GM18861 (cell line): ENCODE data around the gene TMEM164.

Experiments used
- ATAC-seq: cut with Tn5 transposase; IDR thresholded peaks from one replicate; pipeline ENCODE4 v1.9.1; 2021; ENCODE audit not compliant: unreplicated experiment

The TMEM164 gene

DNA sequence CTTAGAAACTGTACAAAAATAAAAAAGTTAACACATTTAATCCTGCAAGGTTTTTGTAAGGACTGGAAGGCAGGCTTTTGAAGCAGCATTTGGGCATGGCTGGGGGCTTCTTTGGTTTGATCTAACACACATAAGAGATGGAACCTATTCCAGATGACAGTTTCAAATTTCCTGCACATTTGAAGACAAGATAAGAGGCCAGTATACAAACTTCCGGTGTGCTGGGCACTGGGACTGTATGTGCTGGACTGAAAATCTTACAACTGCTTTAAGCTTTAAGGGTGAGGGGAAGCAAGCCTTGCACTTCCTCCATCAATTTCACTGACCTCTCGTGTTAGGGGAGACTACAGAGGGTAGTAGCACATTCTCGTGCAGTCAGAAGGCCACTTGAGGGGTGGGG lies 192.1 kb downstream of the TMEM164 start:
- ATAC-seq = no peak

- no peak for ATAC-seq
Observed at GRCh38 chrX:110201799-110202198, 198.9 kb downstream of the TMEM164 start.

- ATAC-seq = no peak
Observed at GRCh38 chrX:110204986-110205385, 202.1 kb downstream of the TMEM164 start.

DNA sequence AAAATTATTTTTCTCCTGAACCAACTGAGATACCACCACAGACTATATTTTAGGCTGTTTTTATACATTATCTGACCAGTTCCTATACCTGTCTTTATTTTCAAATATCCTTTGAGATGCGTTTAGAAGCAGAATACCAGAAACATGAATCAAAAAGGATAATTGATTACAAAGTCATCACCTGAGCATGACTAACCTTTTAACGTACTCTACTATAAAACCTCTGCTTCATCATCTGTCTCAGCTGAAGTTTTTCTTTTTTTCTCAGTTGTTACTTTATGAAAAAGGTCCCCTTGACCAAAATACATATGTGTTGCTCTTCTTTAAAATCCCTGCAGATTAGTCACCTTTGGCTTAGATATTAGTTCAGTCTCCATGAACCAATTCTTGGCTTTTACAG lies 205.2 kb downstream of the TMEM164 start:
- no peak for ATAC-seq

DNA sequence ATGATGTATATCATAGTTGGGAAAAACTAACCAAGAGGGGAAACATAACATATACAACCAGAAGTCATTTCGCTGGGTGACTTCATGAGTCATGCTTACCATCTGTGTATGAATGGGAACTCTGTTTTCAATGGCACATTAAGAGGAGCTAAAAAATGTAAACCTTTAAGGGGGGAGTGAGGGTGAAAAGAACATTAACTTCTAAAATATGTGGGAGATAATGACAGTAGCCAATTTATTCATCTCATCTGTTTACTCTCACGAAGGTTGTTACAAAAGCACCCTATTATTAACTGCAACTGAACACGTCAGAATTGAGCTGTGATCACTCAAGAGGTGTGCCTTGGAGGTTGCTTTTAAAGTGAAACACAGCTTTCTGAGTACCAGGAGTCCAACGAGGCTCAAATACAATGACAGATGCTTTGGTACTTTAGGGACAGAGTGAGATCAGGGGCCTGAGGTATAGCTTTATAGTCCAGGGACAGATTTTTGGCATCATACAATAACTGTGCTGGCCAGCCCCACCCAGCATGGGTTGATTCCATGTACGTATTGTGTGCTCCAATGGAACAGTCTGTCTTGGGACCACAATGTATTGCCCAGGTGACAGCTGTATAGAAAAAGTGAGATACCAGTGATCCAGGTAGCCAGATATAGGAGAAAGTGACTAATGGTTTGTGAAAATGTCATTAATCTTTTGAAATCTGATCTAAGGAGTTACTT lies 207.7 kb downstream of the TMEM164 start:
- no peak for ATAC-seq

- ATAC-seq = no peak
Observed at GRCh38 chrX:110211340-110211739, 208.4 kb downstream of the TMEM164 start.

DNA sequence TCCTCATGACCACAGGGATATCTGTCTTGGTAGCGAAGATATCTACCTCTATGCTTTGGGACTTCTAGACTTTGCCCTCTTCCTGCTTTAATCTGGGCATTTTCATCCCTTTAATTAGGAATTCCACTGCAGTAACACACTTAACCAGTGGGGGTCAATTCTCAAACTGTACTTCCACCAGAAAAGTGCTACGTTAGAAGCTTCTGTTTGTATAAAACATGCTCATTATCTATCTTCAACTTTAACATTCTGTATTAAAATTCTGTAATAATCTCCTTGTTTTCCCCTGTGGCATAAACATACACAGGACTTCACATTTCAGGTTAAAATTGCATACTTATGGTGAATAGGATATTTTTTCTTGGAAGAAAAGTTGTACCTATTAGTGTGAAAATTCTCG lies 209.4 kb downstream of the TMEM164 start:
- ATAC-seq = no peak

GRCh38 chrX:110213183-110213582 lies 210.3 kb downstream of the TMEM164 start:
- ATAC-seq = no peak

DNA sequence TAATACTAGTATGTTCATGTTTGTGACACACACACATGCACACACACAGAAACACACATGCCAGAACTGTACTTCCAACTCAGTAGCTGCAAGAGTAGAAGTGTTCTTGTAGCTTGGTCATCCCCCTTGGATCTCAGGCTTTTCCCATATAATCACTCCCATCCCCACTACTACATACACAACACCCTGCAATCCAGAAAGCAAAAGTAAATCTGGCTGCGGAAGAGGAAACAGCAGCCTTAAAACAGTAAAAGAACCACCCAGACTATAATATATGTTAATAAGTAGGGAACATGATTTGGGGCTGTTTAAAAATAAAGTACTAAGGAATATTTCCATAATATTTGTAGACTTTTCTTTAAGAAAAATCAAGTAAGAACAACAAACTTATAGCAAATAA lies 211.8 kb downstream of the TMEM164 start:
- no peak for ATAC-seq

DNA sequence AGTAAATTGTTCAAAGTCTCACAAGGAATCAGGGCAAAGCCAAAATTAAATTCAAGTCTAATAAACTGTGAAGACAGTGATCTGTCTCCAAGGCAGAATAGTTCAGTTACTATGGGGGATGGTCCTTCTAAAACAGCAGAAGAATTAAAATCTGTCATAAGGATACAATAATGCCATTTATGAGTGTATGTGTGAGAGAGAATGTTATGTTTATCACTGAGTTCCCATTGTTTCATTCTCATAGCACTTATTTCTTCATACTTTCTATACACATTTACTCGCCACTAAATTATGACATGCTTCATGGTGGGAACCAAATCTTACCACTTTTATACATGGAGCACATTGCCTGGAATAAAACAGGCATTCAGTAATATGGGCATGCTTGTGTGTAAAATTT lies 212.5 kb downstream of the TMEM164 start:
- ATAC-seq = no peak

DNA sequence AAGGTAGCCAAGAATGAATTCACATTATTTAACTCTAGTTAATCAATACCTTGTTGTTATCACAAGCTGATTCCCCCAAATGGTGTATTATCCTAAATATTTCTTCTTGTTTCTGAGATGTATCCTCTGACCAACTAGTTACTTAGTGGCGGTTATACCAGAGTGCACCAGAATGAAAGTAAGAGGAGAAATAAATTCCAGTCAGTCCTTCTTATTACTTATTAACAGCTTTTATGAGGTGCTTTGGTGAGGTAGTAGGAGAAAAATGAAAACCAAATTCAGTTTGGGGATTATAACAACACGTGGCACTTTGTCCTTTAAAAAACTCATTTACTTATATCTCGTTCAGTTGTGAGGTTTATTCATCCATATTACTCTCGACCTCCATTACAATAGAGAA lies 213.1 kb downstream of the TMEM164 start:
- ATAC-seq = no peak

GRCh38 chrX:110218591-110218990 lies 215.7 kb downstream of the TMEM164 start:
- no peak for ATAC-seq

DNA sequence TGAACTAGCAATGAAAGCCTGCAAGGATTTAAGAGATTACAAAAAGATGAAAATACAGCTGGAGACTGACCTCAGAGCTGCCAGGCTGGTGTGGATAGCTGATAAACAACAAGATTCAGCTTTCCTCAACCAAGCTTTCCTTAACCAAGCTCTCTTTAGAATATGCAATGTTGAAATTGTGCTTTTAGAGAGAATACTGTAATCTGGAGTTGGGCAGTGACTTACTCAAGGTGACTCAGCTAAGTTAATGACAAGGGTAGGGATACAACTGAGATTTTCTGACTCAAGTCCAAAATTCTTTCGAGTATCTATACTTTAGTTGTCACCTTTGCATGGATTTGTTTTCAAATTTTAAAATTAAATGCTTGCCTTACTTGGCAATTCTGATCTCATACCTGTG lies 217.0 kb downstream of the TMEM164 start:
- ATAC-seq = no peak

- ATAC-seq = no peak
Observed at GRCh38 chrX:110222497-110223257, 219.8 kb downstream of the TMEM164 start.

- no peak for ATAC-seq
Observed at GRCh38 chrX:110224926-110225617, 222.2 kb downstream of the TMEM164 start.

- no peak for ATAC-seq
Observed at GRCh38 chrX:110226931-110227330, 224.0 kb downstream of the TMEM164 start.
